GM10266 (cell line): ENCODE results near the gene TAOK2.
"Not testable (repeated sequence)": the region's sequence is repeated elsewhere in the genome, so short reads cannot be mapped to it uniquely, and the experiment has no call there.

Experiments used
- DNase-seq: peaks from one replicate; pipeline ENCODE4 v3.0.0; 2012; ENCODE audit errors: extremely low spot score
- CTCF ChIP-seq: IDR thresholded peaks from 2 replicates; pipeline ENCODE4 v1.5.1; 2012; ENCODE audit warnings: mild to moderate bottlenecking, low read depth; ENCODE audit not compliant: control insufficient read depth, insufficient read depth; ENCODE audit errors: missing control alignments

Gene TAOK2

GRCh38 chr16:30016555-30017276 lies 43.0 kb downstream of the TAOK2 start:
- TF ChIP-seq CTCF: no peak
- DNase-seq: no peak

- no peak for DNase-seq
- no peak for TF ChIP-seq CTCF
Observed at GRCh38 chr16:30017277-30017656, 43.6 kb downstream of the TAOK2 start.

GRCh38 chr16:30017937-30018336 lies 44.3 kb downstream of the TAOK2 start:
- not testable (repeated sequence) for DNase-seq

GRCh38 chr16:30018731-30019158 lies 45.1 kb downstream of the TAOK2 start:
- no peak for TF ChIP-seq CTCF
- DNase-seq: no peak

GRCh38 chr16:30022887-30023286 lies 49.2 kb downstream of the TAOK2 start, which contains the start of gene C16orf92:
C16orf92 (plus strand) TSS chr16:30023198; CDS start chr16:30023341, 143 bp downstream.
- no peak for TF ChIP-seq CTCF
- DNase-seq: no peak

GRCh38 chr16:30023586-30023985 lies 49.9 kb downstream of the TAOK2 start:
- DNase-seq: no peak
- no peak for TF ChIP-seq CTCF

GRCh38 chr16:30024451-30024850 lies 50.8 kb downstream of the TAOK2 start:
- DNase-seq: no peak
- TF ChIP-seq CTCF: no peak

GRCh38 chr16:30025156-30025555 lies 51.5 kb downstream of the TAOK2 start:
- DNase-seq: no peak
- no peak for TF ChIP-seq CTCF
